NCI-H2171 (cell line): ENCODE measurements around the gene LAMTOR4.
A peak's percentile ranks its signal among the peaks of the same experiment; 100 is the strongest.

Experiments
- DNase-seq: peaks from one replicate; lab custom pipeline; 2025; lab: John Stamatoyannopoulos, UW

LAMTOR4 gene

GRCh38 chr7:100153708-100154535 lies 5.2 kb downstream of the LAMTOR4 start:
- DNase-seq = no peak

DNA sequence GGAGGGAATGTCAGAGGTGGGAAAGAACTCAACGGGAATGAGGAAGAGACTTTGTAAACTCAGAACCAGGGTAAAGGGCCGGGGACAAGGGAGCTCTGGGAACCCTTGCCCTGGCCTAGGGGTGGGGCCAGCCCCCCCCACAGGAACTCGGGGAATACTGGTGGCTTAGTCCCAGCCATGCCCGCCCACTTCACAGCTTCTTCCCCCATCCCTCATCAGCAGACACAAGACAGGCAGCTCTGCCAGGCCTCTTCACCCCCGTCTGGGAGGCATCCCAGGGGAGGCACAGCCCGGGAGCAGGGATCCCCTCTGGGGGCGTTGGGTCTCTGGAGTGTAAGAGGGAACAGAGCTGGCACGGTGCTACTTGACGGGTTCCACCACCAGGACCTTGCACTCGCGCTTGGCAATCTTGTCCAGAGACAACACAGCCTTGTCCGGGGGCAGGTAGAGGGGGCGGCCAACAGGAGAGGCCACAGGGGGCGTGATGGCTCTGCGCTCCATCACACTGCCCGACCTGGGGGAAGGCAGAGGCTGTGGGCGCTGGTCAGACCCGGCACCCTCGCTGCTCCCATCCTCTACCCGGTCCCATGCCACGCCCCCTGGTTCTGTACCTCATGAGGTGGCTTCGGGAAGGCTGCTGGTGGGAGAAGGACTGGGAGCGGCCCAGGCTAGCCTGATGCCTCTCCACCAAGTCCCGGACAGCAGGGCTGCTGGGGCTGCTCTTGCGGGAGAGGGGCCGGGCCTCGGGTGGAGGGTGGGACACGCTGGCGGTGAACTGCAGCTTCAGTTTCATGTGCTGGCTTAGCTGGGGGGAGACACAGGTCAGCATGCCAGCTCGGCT lies 6.2 kb downstream of the LAMTOR4 start:
- DNase-seq = no peak

- DNase-seq = no peak
Observed at GRCh38 chr7:100155553-100156317, 7.0 kb downstream of the LAMTOR4 start.

DNA sequence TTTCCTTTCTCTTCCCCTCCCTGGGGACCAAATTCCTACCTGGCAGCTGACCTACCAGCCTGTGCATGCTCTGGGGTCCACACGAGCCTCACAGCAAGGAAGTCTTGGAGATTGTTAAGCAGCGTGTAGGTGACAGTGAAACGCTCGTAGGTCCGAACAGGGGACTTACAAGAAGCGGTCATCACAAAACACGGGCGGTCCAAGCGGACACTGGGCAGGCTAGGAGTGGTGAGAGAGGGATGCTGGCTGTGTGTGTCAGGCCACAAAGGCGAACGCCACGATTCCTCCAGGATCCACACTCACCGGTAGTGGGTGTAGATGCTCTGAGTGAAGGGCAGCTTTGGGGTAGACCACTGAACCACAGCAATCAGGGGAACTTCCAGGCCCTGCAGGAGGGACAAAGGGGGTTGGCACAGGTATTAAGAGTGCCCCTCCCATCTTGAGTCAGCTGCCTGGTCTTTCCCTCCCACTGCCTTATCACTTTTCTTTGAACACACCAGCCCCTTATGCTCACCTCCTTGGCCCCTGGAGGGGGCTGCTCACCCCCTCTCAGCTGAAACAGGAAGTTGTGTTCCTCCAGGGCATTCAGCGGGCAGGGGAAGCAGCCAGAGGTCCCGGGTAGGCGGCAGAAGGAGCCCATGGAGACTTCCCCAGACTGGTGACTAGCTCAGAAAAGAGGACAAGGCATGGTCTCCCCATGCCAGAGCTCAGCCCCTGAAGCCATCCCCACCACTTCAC lies 7.8 kb downstream of the LAMTOR4 start:
- no peak for DNase-seq

DNA sequence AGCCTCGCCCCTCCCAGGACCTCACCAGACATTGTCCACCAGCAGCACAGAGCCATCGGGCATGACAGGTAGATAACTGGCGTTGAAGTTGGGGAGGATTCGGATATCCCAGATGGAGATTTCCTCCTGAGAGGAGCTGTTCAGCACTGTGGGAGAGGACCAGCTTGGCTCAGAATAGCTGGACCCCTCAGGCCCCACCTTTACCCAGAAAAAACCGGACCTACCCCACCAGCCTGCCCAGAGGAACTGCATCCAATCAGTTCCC lies 8.3 kb downstream of the LAMTOR4 start:
- DNase-seq = no peak

- no peak for DNase-seq
Observed at GRCh38 chr7:100157334-100158228, 8.9 kb downstream of the LAMTOR4 start.

- DNase-seq = peak; percentile 79
Observed at GRCh38 chr7:100158229-100159098, 9.7 kb downstream of the LAMTOR4 start, which contains the start of gene TRAPPC14. Gene TRAPPC14, minus strand, starts transcription at chr7:100158723. Its CDS starts 224 bp downstream, at chr7:100158499.

GRCh38 chr7:100159099-100159623 lies 10.4 kb downstream of the LAMTOR4 start:
- no peak for DNase-seq

GRCh38 chr7:100160067-100160466 lies 11.3 kb downstream of the LAMTOR4 start:
- no peak for DNase-seq

DNA sequence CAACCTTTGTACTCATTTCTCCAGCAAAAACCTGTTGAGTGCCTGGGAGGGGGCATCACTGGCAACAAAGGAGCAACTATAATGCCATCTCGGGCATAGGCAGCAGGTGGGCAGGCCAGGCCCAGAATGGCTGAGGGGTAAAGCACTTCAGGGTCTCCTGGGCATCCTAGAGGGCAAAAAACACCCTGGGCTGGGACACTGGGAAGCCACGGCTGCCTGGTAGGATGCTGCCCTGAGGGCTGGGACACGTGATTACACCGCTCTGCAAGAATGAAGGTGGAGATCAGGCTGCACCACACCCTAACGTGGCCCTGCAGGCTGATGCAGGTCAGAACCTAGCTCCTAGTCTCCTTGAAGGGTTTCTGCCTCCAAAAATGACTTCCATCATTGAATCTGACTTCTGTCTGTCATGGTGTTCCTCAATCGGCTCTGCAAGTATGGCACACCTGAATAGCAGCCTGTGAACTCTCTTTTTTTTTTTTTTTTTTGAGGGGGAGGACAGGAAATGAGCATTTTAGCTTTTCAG lies 14.4 kb downstream of the LAMTOR4 start:
- DNase-seq = no peak

GRCh38 chr7:100163871-100164270 lies 15.2 kb downstream of the LAMTOR4 start:
- no peak for DNase-seq

DNA sequence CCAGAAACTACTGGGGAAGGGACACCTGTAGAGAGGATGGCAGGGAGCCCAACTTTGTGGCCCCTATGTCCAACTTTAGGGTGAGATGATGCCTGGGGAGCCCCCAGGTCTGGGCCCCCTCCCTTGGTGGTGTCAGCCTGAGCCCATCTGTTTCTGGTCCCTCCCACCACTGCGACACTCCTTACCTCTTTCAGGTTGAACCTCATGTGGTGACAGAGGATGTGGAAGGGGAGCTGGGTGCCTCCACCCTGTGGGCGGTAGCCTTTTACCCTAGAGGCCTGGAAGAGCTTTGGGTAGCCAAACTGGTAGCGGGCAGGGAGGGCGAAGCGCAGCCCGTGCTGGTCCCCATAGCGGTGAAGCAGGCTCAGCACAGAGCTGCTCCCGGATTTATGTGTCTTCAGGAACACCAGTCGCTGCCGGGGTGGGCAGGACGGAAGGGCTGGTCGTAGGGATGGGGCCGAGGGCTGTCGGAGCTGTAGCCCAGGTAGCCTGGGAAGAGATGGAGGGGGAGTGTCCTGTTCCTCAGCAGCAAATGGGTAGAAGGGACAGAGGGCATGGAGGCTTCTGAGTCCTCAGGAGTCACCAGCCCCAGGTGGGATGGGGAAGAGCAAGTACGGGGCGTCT lies 17.7 kb downstream of the LAMTOR4 start:
- DNase-seq = no peak

DNA sequence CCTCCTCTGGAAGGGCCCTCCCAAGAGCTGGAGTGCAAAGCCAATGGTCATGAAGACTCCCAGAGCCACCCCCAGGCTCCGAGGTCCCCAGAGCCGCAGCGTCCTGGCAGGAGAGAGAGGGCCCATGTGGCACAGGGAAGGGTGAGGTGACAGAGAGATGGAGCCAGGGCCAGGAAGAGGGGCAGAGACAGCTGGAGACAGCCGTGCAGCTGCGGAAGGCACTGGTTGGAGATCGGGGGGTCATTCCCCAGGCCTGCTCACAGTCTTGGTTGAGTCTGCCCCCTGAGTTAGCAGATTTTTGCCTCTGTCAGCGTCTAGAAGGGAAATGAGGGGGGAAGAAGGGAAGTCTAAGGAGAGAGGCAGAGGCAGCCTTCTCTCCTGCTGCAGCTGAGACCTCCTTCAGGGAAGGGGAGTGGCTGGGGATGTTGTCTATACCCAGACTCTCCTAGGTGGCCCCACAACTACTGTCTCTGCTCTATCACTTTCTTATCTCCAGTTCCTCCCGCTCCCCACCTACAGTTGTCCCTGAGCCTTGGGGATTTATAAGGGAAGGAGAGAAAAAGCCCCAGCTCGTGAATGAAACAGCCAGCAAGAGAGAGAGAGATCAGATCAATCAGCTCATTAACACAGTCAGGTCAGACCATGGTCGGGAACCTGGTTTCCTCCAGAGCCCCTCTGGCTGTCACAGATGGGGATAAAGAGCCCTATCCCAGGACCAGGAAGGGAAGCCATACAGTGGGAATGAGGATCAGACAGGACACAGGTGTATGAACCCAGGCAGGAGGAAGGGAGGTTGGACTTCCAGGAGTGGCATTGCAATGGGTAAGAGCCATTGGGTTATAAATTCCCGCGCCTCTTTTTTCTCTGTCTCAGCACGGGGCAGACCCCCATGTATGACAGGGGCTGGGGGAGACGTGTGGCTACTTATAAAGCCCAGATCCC lies 18.5 kb downstream of the LAMTOR4 start:
- no peak for DNase-seq

GRCh38 chr7:100167912-100168323 lies 19.2 kb downstream of the LAMTOR4 start:
- peak; percentile 10 for DNase-seq

DNA sequence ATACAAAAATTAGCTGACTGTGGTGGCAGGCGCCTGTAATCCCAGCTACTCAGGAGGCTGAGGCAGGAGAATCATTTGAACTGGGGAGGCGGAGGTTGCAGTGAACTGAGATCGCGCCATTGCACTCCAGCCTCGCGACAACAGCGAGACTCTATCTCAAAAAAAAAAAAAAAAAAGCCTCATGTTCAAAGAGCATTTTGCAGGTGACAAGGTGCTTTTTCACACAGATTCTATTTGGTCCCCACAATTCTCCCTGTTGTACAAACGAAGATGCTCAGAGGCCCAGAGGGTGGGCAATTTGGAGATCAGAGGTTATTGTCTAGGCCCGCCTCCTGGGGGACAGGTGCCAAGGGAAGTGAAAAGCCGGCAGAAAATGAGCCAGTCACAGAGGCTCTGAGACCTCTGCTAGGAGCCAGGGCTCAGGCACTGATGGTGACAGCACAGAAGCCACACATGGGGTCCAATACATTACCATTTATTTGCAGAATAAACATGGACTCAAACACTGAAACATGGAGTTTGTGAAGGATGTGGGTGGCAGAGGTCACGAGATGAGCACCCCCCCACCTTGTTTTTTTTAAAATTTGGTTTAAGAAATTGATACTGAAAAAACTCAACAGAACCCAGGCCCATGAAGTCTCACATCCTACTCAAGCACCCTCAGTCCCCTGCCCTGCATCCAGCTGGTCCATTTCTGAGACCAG lies 20.6 kb downstream of the LAMTOR4 start:
- DNase-seq = no peak

GRCh38 chr7:100170101-100170897 lies 21.6 kb downstream of the LAMTOR4 start:
- no peak for DNase-seq
